GM12892 (cell line): ENCODE results near the gene CAMK2D.

Source experiments
- DNase-seq: peaks from one replicate; pipeline ENCODE4 v3.0.0; 2011; ENCODE audit not compliant: insufficient read length
- FAIRE-seq: peaks from 2 replicates; lab custom pipeline; 2011; peaks lifted over from hg19 to GRCh38; lab: Jason Lieb, UNC
- POLR2A ChIP-seq: IDR thresholded peaks from 2 replicates; pipeline ENCODE4 v1.6.1; 2011; ENCODE audit warnings: low read depth, low read length, control low read depth
- POLR2AphosphoS5 ChIP-seq: IDR thresholded peaks from 2 replicates; pipeline ENCODE4 v1.6.1; 2011; ENCODE audit warnings: low read depth, low read length, control low read depth
- TAF1 ChIP-seq: IDR thresholded peaks from 2 replicates; pipeline ENCODE4 v1.6.1; 2011; ENCODE audit warnings: low read depth, mild to moderate bottlenecking, control low read depth, low read length, borderline replicate concordance

CAMK2D gene

DNA sequence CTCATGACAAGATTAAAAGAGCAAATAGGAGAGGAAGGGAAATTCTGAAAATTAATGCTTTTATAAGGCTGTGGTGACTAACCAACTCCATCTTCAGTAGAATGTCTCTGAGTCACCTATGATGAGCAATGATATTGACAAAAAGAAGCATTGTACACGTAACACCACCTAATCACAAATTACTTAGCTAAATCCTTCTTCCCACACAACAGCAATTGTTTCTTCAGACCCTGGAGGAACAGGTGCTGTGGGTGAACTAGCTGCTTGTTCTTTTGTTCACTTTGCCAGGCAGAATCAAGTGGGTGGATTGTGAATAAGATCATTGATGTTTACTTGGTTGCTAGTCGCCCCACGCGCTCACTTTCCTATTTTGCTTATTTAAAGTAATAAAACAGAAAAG is 315.5 kb downstream of the CAMK2D start:
- no peak for FAIRE-seq
- DNase-seq, result no peak
- no peak for TF ChIP-seq POLR2A

DNA sequence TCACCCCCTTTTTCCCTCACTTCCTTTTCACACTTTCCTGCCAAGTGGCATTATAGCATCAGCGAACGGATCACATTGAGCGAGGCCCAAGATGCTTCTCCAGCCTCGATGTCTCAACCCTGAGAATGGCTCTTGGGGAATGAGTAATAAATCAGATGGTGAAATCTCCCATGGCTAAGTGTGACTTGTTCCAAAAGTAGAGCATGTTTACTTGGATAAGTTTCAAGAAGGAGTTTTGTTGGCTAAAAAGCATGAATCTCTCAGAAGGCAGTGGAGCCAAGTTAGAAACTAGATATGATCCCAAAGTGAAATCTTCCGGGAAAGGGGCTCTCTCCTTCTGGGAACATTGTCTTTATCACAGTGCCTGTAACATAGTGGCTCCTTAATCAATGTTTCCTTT is 316.3 kb downstream of the CAMK2D start:
- no peak for DNase-seq
- TF ChIP-seq TAF1 (no peak), POLR2A (no peak), POLR2AphosphoS5 (no peak)
- FAIRE-seq, result no peak

DNA sequence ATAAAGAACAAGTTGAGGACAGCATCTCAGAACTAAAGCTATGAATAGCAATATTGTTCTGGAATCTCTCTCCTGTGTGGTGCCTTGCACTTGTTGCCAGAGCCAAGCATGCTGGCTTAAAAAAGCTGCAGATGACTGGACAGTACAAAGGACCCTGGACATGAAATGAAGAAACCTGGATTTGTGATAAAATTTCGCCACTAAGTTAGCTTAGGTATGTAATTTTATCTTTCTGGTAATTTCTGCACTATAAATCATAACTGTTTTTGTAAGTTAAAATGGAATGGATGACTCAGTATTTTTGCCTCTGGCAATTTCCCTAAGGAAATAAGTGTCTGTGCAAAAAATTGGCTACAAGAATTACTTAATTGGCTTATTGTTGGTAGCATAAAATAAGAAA is 317.2 kb downstream of the CAMK2D start:
- no peak for DNase-seq
- TF ChIP-seq POLR2AphosphoS5 (no peak), TAF1 (no peak), POLR2A (no peak)
- FAIRE-seq, result no peak

DNA sequence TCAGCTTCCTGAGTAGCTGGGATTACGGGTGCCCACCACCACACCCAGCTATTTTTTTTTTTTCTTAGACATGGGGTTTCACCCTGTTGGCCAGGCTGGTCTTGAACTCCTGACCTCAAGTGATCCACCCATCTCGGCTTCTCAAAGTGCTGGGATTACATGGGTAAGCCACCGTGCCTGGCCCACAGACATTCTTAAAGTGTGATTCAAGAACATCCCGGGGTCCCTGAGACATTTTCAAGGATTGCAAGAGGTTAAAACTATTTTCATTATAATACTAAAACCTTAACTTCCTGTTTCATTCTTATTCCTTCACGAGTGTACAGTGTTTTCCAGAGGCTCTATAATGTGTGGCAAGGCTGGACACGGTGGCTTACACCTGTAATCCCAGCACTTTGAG is 318.7 kb downstream of the CAMK2D start:
- TF ChIP-seq POLR2AphosphoS5 (no peak), POLR2A (no peak), TAF1 (no peak)

DNA sequence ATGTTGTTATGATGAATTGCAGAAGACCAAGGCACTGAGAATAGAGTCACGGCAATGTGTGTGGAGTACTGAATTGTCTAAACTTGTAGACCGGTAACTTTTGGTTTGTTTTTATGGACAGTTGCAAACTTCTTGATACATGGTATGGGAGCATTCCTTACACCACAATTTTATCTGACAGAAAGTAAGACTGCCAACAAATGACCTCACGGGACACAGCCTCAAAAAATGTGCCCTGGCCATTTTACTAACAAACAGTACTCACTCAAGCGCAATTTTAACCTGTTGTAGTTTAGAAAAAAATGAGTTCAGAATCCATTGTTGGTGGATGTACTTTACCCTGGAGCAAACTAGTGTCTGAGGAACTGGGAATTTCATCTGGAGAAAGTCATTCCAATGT is 321.2 kb downstream of the CAMK2D start:
- DNase-seq, result no peak
- TF ChIP-seq POLR2A, result no peak
- TF ChIP-seq POLR2AphosphoS5, result no peak
- TF ChIP-seq TAF1, result no peak
- FAIRE-seq, result no peak

More for the DNA sequence above, 318.7 kb downstream of the CAMK2D start:
- DNase-seq, result no peak
- no peak for FAIRE-seq

DNA sequence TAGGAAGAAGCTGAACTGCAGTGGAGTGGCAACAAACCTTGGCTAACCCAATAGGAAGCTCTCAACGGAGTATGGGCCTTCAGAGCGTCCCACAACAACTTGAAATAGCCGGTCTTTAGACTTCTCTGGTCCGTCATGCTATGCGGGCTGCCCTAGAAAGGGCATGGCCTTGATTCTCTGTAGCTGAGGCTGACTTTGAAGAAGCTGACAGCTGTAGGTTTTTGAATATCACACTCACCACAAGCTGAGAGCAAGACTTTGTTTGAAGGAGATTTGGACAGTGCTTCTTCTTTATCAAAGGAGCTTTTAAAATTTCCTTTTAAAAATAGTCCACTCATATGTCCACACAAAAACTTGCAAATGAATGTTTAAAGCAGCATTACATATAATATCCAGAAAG is 322.9 kb downstream of the CAMK2D start:
- FAIRE-seq (no peak), DNase-seq (no peak)
- TF ChIP-seq POLR2AphosphoS5, result no peak

DNA sequence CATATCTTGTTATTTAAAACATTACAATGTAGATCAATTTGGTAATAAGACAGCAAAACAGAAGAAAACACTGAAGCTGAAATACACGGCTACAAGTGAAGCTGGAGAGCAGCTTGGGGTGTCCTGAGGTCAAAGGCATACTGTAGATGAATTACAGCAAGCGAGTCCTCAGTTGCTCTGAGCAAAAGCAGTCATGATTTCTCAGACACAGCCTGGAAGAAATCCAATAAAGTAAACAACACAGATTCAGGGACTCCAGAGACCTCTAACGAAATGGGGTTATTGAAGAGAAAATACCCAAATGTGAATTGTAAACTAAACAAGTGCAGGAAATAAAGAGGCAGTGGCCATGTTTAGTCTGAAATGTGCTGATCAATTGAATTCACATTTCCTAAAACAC is 324.4 kb downstream of the CAMK2D start:
- TF ChIP-seq POLR2A (no peak), POLR2AphosphoS5 (no peak), TAF1 (no peak)
- FAIRE-seq (no peak), DNase-seq (no peak)

DNA sequence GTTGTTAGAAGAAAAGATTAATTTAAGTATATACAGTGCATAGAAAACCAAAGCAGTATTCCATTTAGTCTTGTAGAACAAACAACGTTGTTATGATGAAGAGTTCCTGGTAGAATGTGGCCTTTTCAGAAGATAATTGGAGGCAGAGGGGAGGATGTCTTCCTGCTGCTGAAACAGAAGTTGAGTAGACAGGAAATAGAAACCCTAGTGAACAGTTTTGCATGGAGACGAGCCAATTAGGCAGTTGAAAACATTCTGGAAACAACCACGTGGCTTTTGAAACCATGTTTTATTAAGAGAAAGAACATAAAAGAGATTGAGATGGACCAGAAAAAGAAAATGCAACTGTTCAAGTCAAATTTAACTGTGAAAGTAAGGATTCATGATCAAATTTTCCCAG is 325.2 kb downstream of the CAMK2D start:
- FAIRE-seq (no peak), DNase-seq (no peak)
- TF ChIP-seq POLR2A (no peak), POLR2AphosphoS5 (no peak), TAF1 (no peak)

DNA sequence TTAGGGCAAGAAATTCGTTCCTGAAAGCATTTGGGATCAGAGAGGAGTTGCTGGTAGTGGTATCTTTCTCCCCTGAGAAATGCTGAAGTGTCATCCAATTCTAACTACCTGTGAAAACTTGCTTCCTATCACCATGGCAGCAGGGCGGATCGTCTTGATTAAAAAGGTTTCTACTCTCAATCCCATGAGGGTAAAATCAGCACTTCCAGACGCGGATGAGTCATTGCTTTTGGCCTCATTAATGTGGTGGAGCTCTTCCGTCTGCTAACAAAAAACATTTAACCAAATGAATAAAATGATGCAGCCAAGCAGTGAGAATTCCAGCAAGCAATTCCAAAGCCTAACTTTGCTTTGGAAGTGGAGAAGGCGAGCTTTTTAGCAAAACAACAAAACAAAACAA is 325.6 kb downstream of the CAMK2D start:
- DNase-seq (no peak), FAIRE-seq (no peak)
- no peak for TF ChIP-seq POLR2A
- no peak for TF ChIP-seq POLR2AphosphoS5
- no peak for TF ChIP-seq TAF1

DNA sequence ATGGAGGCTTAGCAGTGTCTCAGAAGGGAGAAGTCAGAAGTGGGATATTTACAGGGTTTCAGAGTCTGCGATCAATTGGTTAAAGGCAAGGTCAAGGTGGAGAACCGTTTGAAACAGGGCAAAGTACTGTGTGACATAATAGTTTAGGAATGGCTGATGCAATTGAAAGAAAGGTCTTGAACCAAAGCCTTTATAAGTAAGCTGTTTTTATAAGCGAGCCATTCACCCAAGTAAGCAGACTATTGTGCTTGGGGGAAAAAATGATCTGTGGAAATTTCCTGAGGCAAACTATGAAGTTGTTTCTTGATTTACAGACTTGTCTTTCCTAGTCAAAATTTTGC is 327.3 kb downstream of the CAMK2D start:
- TF ChIP-seq POLR2A (no peak), POLR2AphosphoS5 (no peak), TAF1 (no peak)
- FAIRE-seq, result no peak
- DNase-seq, result no peak

DNA sequence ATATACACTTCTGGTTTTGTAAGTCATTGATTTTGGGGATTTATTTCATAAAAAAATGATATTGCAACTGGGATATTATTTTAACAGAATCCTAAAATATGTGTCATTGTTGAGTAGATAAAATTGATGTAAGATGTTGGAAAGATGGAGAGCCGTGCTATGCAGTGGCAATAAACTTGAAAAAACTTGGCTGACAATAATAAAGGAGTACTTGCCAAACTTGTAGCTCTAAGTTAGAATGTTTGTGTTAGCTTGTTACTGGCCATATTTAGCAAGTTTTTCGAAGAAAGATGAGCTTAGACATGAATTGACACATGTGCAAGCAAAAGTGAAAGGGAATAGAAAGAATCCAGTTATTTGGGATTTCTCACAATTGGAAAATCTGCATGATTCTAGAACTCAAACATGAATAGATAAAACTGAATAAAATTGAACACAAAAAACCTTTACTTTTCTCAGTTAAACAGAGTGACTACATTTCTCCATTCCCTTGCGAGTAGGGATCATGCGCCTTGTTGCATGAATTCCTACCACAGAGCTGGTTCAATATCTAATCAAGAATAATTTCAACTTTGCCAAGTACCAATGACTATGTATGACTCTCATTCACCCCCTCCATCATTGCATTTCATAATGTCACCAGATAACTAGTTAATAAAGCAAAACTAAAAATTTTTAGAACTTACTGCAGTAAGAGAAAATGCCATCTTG is 327.8 kb downstream of the CAMK2D start:
- DNase-seq (no peak), FAIRE-seq (no peak)
- TF ChIP-seq POLR2A (no peak), POLR2AphosphoS5 (no peak), TAF1 (no peak)

DNA sequence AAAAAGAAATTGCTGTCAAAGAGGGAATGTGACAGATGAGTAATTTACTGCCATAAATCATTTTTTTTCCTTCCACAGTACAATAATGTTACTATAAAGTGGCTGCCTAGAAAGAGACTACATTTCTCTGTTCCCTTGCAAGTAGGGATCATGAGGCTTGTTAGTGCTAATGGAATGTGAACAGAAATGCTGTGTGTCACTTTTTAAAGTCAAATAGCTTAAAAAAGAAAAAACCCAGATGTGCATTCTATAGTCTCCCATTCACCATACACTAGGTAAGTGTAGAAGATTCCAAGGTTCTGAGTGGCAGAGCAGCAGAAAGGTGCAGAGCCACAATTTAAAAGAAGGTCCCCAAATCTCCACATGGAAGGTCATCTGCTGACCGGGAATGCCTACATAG is 328.4 kb downstream of the CAMK2D start:
- TF ChIP-seq POLR2AphosphoS5, result no peak
- TF ChIP-seq TAF1, result no peak
- TF ChIP-seq POLR2A, result no peak
- DNase-seq (no peak), FAIRE-seq (no peak)

DNA sequence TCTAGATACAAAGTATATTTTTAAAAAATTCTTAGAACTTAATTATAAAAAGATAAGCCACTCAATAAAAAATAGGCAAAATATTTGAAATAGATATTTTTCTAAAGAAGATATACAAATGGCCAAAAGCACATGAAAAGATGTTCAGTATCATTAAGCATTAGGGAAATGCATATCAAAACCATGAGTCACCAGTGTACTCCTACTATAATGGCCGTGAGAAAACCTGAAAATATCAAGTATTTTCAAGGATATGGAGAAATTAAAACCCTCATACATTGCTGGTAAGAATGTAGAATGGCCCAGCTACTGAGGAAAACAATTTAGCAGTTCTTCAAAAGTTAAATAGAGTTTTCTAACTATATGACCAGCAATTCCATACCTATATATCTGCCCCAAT is 337.9 kb downstream of the CAMK2D start:
- no peak for TF ChIP-seq TAF1
- TF ChIP-seq POLR2AphosphoS5, result no peak
- no peak for TF ChIP-seq POLR2A
- DNase-seq, result no peak

DNA sequence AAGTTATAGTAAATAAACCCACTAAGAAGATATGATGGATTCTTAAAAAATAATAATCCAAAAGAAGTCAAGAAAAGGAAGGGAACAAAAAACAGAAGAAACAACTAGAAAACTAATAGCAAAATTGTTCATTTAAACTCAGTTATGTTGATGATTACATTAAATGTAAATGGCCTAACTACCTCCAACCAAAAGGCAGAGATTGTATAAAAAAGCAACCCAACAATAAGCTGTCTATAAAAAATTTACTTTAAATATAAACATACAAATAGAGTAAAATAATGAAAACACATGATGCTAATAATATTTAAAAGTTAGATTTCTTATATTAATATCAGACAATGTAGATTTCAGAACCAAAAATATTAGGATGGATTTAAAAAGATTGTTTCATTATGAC is 340.6 kb downstream of the CAMK2D start:
- DNase-seq, result no peak
- no peak for FAIRE-seq
- no peak for TF ChIP-seq TAF1
- no peak for TF ChIP-seq POLR2AphosphoS5
- TF ChIP-seq POLR2A, result no peak

More for the DNA sequence above, 337.9 kb downstream of the CAMK2D start:
- FAIRE-seq, result no peak
